Stomach smooth muscle (tissue), 2 donors: ENCODE measurements around the gene SOD1.

Experiments used
- H3K27ac ChIP-seq: one replicate; pipeline ENCODE4 v1.7.0; 2013; ENCODE audit warnings: mild to moderate bottlenecking, low read length, inconsistent platforms
- H3K27me3 ChIP-seq, 2 donors: one replicate each; pipeline ENCODE4 v1.7.0; 2013; ENCODE audit warnings: low read length in 2 of 2; ENCODE audit not compliant: insufficient read depth in 2 of 2, control insufficient read depth in 1 of 2
- H3K36me3 ChIP-seq, 2 donors: one replicate each; pipeline ENCODE4 v1.7.0; 2013; ENCODE audit warnings: low read length in 2 of 2; ENCODE audit not compliant: control insufficient read depth in 2 of 2, insufficient read depth in 2 of 2
- H3K4me1 ChIP-seq: one replicate; pipeline ENCODE4 v1.7.0; 2013; ENCODE audit warnings: low read length; ENCODE audit not compliant: control insufficient read depth, insufficient read depth
- H3K4me3 ChIP-seq, 2 donors: one replicate each; pipeline ENCODE4 v1.7.0; 2013; ENCODE audit warnings: low read length in 2 of 2
- H3K9ac ChIP-seq, 2 donors: one replicate each; pipeline ENCODE4 v1.7.0; 2013; ENCODE audit warnings: low read length in 2 of 2, mild to moderate bottlenecking in 1 of 2
- H3K9me3 ChIP-seq, 2 donors: one replicate each; pipeline ENCODE4 v1.7.0; 2013; ENCODE audit warnings: low read length in 2 of 2; ENCODE audit not compliant: control insufficient read depth in 2 of 2
- donor health status: healthy.
- donor health status: Pancreatic carcinoma.

Gene SOD1

GRCh38 chr21:31668651-31669491 is 9.4 kb downstream of the SOD1 start:
- Histone ChIP-seq H3K4me1 (peaks cover under 1% of the 10 kb centered on the region), H3K36me3 (peaks cover 8 to 28% of the 10 kb centered on the region in 2 donors), H3K27me3 (no peaks in the 10 kb centered on the region), H3K9ac (no peak overlapping the region), H3K27ac (no peak overlapping the region), H3K4me3 (no peak overlapping the region), H3K9me3 (no peaks in the 10 kb centered on the region)

GRCh38 chr21:31670070-31670469 is 10.6 kb downstream of the SOD1 start:
- no peak overlapping the region for H3K9ac ChIP-seq
- no peak overlapping the region for H3K27ac ChIP-seq
- no peak overlapping the region for H3K4me3 ChIP-seq
- no peaks in the 10 kb centered on the region for H3K4me1 ChIP-seq
- no peaks in the 10 kb centered on the region for H3K27me3 ChIP-seq
- H3K36me3 ChIP-seq: peaks cover 3 to 24% of the 10 kb centered on the region in 2 donors
- no peaks in the 10 kb centered on the region for H3K9me3 ChIP-seq

- H3K4me3 ChIP-seq: no peak overlapping the region
- H3K36me3 ChIP-seq: peaks cover 3 to 19% of the 10 kb centered on the region in 2 donors
- H3K4me1 ChIP-seq: no peaks in the 10 kb centered on the region
- no peak overlapping the region for H3K9ac ChIP-seq
- H3K27ac ChIP-seq: no peak overlapping the region
- no peaks in the 10 kb centered on the region for H3K9me3 ChIP-seq
- H3K27me3 ChIP-seq: no peaks in the 10 kb centered on the region
Observed at GRCh38 chr21:31671146-31671716, 11.7 kb downstream of the SOD1 start.

- H3K4me3 ChIP-seq: no peak overlapping the region
- no peak overlapping the region for H3K9ac ChIP-seq
- H3K27ac ChIP-seq: no peak overlapping the region
- H3K4me1 ChIP-seq: no peaks in the 10 kb centered on the region
- H3K36me3 ChIP-seq: peaks cover 3 to 19% of the 10 kb centered on the region in 2 donors
- H3K27me3 ChIP-seq: no peaks in the 10 kb centered on the region
- H3K9me3 ChIP-seq: no peaks in the 10 kb centered on the region
Observed at GRCh38 chr21:31671931-31672330, 12.4 kb downstream of the SOD1 start.

- Histone ChIP-seq H3K36me3 (peaks cover 4 to 14% of the 10 kb centered on the region in 2 donors), H3K4me3 (no peak overlapping the region), H3K9me3 (no peaks in the 10 kb centered on the region), H3K4me1 (no peaks in the 10 kb centered on the region), H3K27ac (no peak overlapping the region), H3K27me3 (no peaks in the 10 kb centered on the region), H3K9ac (no peak overlapping the region)
Observed at GRCh38 chr21:31673321-31673912, 13.9 kb downstream of the SOD1 start.

GRCh38 chr21:31675318-31675717 is 15.8 kb downstream of the SOD1 start:
- no peaks in the 10 kb centered on the region for H3K9me3 ChIP-seq
- no peaks in the 10 kb centered on the region for H3K27me3 ChIP-seq
- no peaks in the 10 kb centered on the region for H3K4me1 ChIP-seq
- no peak overlapping the region for H3K4me3 ChIP-seq
- peaks cover 5 to 18% of the 10 kb centered on the region in 2 donors for H3K36me3 ChIP-seq
- no peak overlapping the region for H3K9ac ChIP-seq
- H3K27ac ChIP-seq: no peak overlapping the region

- Histone ChIP-seq H3K4me3 (no peak overlapping the region), H3K9me3 (no peaks in the 10 kb centered on the region), H3K36me3 (peaks cover 5 to 15% of the 10 kb centered on the region in 2 donors), H3K27me3 (no peaks in the 10 kb centered on the region), H3K4me1 (no peaks in the 10 kb centered on the region), H3K9ac (no peak overlapping the region), H3K27ac (no peak overlapping the region)
Observed at GRCh38 chr21:31675960-31676359, 16.5 kb downstream of the SOD1 start.

- Histone ChIP-seq H3K36me3 (peaks cover 2 to 8% of the 10 kb centered on the region in 2 donors), H3K4me1 (no peaks in the 10 kb centered on the region), H3K9ac (no peak overlapping the region), H3K27me3 (no peaks in the 10 kb centered on the region), H3K27ac (no peak overlapping the region), H3K9me3 (no peaks in the 10 kb centered on the region), H3K4me3 (no peak overlapping the region)
Observed at GRCh38 chr21:31677047-31677446, 17.6 kb downstream of the SOD1 start.

GRCh38 chr21:31678478-31678877 is 19.0 kb downstream of the SOD1 start:
- H3K36me3 ChIP-seq: peaks cover 2 to 12% of the 10 kb centered on the region in 2 donors
- H3K27ac ChIP-seq: no peak overlapping the region
- H3K9ac ChIP-seq: no peak overlapping the region
- H3K4me1 ChIP-seq: no peaks in the 10 kb centered on the region
- no peak overlapping the region for H3K4me3 ChIP-seq
- H3K9me3 ChIP-seq: no peaks in the 10 kb centered on the region
- H3K27me3 ChIP-seq: no peaks in the 10 kb centered on the region

- Histone ChIP-seq H3K27me3 (no peaks in the 10 kb centered on the region), H3K4me1 (no peaks in the 10 kb centered on the region), H3K9ac (no peak overlapping the region), H3K27ac (no peak overlapping the region), H3K9me3 (no peaks in the 10 kb centered on the region), H3K4me3 (no peak overlapping the region), H3K36me3 (peaks cover 21 to 37% of the 10 kb centered on the region in 2 donors)
Observed at GRCh38 chr21:31682620-31683019, 23.1 kb downstream of the SOD1 start.

GRCh38 chr21:31683029-31683428 is 23.5 kb downstream of the SOD1 start:
- H3K36me3 ChIP-seq: peaks cover 23 to 39% of the 10 kb centered on the region in 2 donors
- H3K27ac ChIP-seq: no peak overlapping the region
- no peaks in the 10 kb centered on the region for H3K4me1 ChIP-seq
- H3K9me3 ChIP-seq: no peaks in the 10 kb centered on the region
- no peak overlapping the region for H3K9ac ChIP-seq
- no peak overlapping the region for H3K4me3 ChIP-seq
- H3K27me3 ChIP-seq: no peaks in the 10 kb centered on the region
